SK-MEL-5 (cell line): ENCODE measurements around the gene SPTB. TPM values are rescaled to one million over a fixed set of nuclear protein-coding genes. Genes with fewer than 3 reads are reported as not detected.
A peak's percentile ranks its signal among the peaks of the same experiment; 100 is the strongest.

Experiments
- DNase-seq: peaks from one replicate; pipeline ENCODE4 v3.0.0-alpha.2; 2016; ENCODE audit warnings: low read depth, low spot score
- in situ Hi-C: cut with HindIII; loops from 2 replicates; pipeline ENCODE4 v1.10.0; 2016; ENCODE audit warnings: low sequenced_read_pairs, high pct_unique_total_duplicates, low pct_unique_long_range_greater_than_20kb
- total RNA-seq: library from RNA; depleted of rRNA; stranded (reverse); fragments of >200 nt; shearing (Covaris generic); gene quantifications from 2 replicates; pipeline ENCODE4 v1.2.3, GENCODE V29; 2014

SPTB gene
- total RNA-seq, 1 experiment from 2014 or later = not detected

GRCh38 chr14:64835431-64835830 lies 44.3 kb downstream of the SPTB start:
- in situ Hi-C loops = no loop called here

DNA sequence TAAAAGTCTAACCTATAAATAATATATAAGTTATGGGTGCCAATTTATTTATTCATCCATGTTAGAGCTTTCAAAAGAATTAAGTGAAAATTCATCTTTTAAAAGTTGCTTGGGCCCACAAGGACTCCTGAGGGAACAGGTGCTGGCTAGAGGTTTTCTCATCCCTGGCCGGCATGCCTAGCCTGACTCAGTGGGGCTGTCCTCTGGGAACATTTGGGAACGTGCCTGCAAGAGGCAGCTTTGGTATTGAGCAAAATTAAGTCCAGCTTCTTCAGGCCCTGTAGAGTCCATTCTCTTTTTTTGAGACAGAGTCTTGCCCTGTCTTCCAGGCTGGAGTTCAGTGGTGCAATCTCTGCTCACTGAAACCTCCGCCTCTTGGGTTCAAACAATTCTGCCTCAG lies 44.7 kb downstream of the SPTB start:
- in situ Hi-C loops = no loop called here
- DNase-seq = no peak

More at GRCh38 chr14:64835431-64835830, 44.3 kb downstream of the SPTB start:
- DNase-seq = no peak

DNA sequence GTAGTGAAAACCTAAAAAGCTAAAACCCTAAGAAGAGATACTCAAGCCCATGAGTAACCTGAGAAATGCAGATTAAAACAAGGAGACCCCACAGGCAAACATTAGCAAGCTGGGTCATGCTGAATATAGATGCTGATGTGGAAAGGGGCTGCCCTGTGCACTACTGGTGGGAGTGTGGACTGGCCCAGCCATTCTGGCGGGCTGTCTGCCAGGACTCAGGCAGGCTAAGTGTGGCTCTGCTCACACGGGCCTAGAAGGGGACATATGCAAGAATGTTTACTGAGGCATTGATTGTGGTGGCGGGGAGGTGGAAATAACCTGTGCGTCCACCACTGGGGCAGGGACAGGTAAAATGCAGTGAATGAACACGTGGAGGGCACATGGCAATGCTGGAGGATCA lies 48.3 kb downstream of the SPTB start:
- no peak for DNase-seq
- in situ Hi-C loops = no loop called here

DNA sequence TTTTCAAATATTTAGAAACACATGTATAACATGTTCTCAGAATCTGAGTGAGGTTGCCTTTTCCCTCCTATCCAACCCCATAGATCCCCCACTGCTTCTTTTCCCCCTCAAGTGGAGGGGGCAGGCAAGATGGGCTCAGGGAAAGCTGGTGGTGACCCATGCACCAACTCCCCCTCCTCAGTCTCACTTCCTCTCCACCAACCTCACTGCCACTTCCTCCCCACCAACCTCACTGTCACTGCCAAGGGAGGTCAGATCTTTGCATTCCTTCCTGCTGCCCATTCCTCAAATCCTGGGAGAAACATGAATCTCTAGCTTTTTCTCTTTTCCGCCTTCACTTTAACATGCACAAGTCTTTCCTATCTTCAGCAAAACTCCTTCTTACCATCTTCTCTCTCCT lies 48.7 kb downstream of the SPTB start:
- in situ Hi-C loops = no loop called here
- DNase-seq = no peak

GRCh38 chr14:64828071-64828470 lies 51.6 kb downstream of the SPTB start:
- in situ Hi-C loops = no loop called here
- DNase-seq = no peak

DNA sequence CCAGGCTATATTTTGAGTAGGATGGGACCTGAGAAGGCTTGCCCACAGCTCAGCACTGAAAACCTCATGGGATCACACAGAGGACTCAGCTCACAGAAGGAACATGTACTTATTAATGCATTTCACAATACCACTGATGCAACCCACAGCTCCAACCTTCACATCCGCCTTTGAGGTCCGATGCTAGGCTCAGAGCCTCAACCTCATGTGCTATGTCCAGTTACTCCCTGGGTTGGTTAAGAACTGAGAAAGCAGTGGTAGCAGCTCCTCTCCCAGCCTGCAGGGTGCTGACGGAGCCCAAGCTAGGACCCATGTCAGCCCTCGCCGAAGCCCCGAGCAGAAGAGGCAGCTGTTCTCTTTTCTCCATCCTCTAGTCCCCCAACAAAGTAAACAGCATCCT lies 52.9 kb downstream of the SPTB start:
- in situ Hi-C loops = no loop called here
- no peak for DNase-seq

DNA sequence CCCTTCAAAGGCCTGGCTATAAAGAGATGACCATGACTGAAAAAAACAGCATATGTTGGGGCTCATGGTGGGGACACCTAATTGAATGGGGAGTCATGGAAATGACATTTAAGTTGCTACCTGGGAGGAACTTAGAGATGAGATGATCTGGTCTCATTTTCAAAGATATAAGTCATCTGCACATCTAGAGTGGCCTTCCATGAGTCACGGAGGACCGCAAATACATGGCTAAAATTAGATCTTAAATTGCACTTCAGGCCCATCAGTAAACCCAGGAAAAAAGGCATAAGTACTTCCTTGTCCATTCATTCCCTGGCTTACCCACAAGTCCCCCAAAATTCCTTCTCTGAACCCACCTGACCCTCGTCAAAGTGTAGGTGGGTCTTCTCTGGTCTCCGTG lies 53.4 kb downstream of the SPTB start:
- no peak for DNase-seq
- in situ Hi-C loops = no loop called here

- in situ Hi-C loops = no loop called here
These were observed 54.2 kb downstream of the SPTB start for GRCh38 chr14:64825509-64825908.

DNA sequence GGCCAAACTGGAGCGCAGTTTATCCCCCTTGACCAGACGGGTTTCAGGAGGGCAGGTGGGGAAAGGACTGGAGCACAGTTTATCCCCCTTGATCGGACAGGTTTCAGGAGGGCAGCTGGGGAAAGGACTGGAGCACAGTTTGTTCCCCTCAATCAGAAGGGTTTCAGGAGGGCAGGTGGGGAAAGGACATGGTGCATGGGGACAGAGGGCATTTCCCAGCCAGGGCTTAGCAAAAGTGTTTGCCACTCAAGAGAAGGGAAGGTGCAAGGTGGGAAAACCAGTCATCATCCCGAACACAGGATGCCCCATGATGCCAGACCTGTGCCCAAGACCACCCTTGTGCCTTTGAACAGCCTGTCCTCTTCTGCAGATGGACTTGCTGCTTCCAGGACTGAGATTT lies 54.7 kb downstream of the SPTB start:
- in situ Hi-C loops = no loop called here
- no peak for DNase-seq

More at GRCh38 chr14:64825509-64825908, 54.2 kb downstream of the SPTB start:
- DNase-seq = no peak

GRCh38 chr14:64824471-64824870 lies 55.2 kb downstream of the SPTB start:
- in situ Hi-C loops = no loop called here

GRCh38 chr14:64823305-64823861 lies 56.3 kb downstream of the SPTB start:
- in situ Hi-C loops = no loop called here
- peak; percentile 69 for DNase-seq

More at GRCh38 chr14:64824471-64824870, 55.2 kb downstream of the SPTB start:
- DNase-seq = no peak

- DNase-seq = no peak
- in situ Hi-C loops = no loop called here
These were observed 58.1 kb downstream of the SPTB start for GRCh38 chr14:64821651-64822050.

GRCh38 chr14:64818151-64818550 lies 61.6 kb downstream of the SPTB start:
- no peak for DNase-seq
- in situ Hi-C loops = no loop called here

DNA sequence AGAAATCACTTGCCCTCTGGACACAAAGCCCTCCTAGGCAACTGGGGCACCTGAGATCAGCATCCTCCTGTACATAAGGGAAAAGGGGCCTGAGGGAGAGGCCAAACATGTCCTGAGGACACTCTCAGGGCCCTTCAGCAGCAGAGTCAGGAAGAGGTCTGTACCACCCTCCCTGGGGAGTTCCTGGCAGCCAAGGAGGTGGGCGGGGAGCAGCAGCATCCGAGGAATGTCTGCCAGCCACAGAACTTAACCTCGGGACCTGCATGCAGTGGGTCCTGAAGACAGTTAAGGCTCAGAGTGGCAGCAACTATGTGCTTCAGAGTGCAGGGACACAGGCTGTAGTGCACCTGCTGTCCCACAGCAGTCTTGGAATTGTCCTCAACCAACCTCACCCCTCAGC lies 62.1 kb downstream of the SPTB start:
- in situ Hi-C loops = no loop called here
- peak; percentile 8 for DNase-seq

- in situ Hi-C loops = no loop called here
- no peak for DNase-seq
These were observed 63.4 kb downstream of the SPTB start for GRCh38 chr14:64816221-64816783.

- DNase-seq = no peak
- in situ Hi-C loops = no loop called here
These were observed 64.5 kb downstream of the SPTB start for GRCh38 chr14:64815257-64815656.

- in situ Hi-C loops = no loop called here
- no peak for DNase-seq
These were observed 67.3 kb downstream of the SPTB start for GRCh38 chr14:64812412-64812811.

GRCh38 chr14:64811676-64812075 lies 68.0 kb downstream of the SPTB start:
- DNase-seq = no peak
- in situ Hi-C loops = no loop called here

- no peak for DNase-seq
- in situ Hi-C loops = no loop called here
These were observed 71.3 kb downstream of the SPTB start for GRCh38 chr14:64808449-64808848.

DNA sequence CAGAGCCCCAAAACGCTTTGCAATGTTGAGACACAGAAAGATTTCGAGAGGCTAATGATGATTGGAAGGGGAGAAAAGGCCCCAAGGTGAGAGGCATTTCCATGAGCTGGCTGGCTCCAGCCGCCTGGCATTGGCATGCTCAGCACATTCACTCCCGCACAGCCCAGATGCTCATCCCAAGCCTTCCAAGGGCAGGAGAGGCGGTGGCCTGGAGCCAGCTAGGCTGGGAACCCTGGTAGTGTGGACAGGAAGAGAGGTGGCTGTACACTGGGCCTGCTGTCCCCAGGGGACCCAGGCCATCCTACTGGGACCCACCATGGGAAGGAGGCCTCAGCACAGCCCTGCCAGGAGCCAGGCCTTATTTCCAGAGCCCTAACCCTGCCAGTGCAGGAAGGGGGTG lies 72.2 kb downstream of the SPTB start:
- DNase-seq = no peak

More for the DNA sequence above, 72.2 kb downstream of the SPTB start:
- in situ Hi-C loops = no loop called here
